Esophagus muscularis mucosa (tissue), 4 donors: Measurements from ENCODE around the gene NEK8. TPM values are rescaled to one million over a fixed set of nuclear protein-coding genes. Genes with fewer than 3 reads are reported as not detected.

Experiments
- DNase-seq: peaks from one replicate; pipeline ENCODE4 v3.0.0-alpha.2; 2017; ENCODE audit errors: extremely low spot score
- H3K27ac ChIP-seq, 4 donors: fragments of 200-600 bp; sonication (generic); replicated peaks in 1 of 4; 1 replicate in 3 of 4; 2 replicates in 1 of 4; pipeline ENCODE4 v1.5.1; 2016 to 2019; ENCODE audit warnings: mild to moderate bottlenecking in 1 of 4
- H3K27me3 ChIP-seq, 4 donors: fragments of 200-600 bp; sonication (generic); one replicate each; pipeline versions ENCODE4 v1.5.1 to v1.6.0; 2016 to 2019
- H3K36me3 ChIP-seq, 4 donors: fragments of 200-600 bp; sonication (generic); one replicate each; pipeline ENCODE4 v1.5.1; 2016 to 2019
- H3K4me1 ChIP-seq, 4 donors: fragments of 200-600 bp; sonication (generic); one replicate each; pipeline ENCODE4 v1.5.1; 2016 to 2019
- H3K4me3 ChIP-seq, 4 donors: fragments of 200-600 bp; sonication (generic); 1 replicate in 2 of 4; 2 replicates in 2 of 4; pipeline ENCODE4 v1.5.1; 2016 to 2019; ENCODE audit warnings: mild to moderate bottlenecking in 4 of 4, moderate library complexity in 1 of 4
- H3K9me3 ChIP-seq, 4 donors: fragments of 200-600 bp; sonication (generic); 1 replicate in 3 of 4; 2 replicates in 1 of 4; pipeline ENCODE4 v1.5.1; 2016 to 2019
- EP300 ChIP-seq: sonication (generic); formaldehyde crosslinking; IDR thresholded peaks from one replicate; pipeline ENCODE4 v1.6.1; 2017; ENCODE audit warnings: antibody characterized with exemption
- POLR2A ChIP-seq: fragments of 450-650 bp; IDR thresholded peaks from one replicate; pipeline ENCODE4 v1.6.1; 2017; ENCODE audit warnings: antibody characterized with exemption, moderate library complexity, mild to moderate bottlenecking, low read depth
- POLR2AphosphoS5 ChIP-seq, 2 donors: sonication (generic); formaldehyde crosslinking; IDR thresholded peaks; one replicate each; pipeline ENCODE4 v1.6.1; 2017; ENCODE audit warnings: antibody characterized with exemption in 2 of 2
- WGBS: methylation state at CpG from one replicate; pipeline ENCODE4 v1.1.5; 2018; 5-methylcytosine and 5-hydroxymethylcytosine counted together
- intact Hi-C: fragments of 100-400 bp; cut with DNase I; formaldehyde crosslinking; loops from one replicate; pipeline ENCODE4 v1.15.1; 2023
- total RNA-seq, 4 donors: library from RNA; depleted of rRNA; stranded (reverse); fragments of >200 nt; gene quantifications; one replicate each; pipeline versions ENCODE4 v1.1.0 to v1.2.1, GENCODE V29; 2016
- TF ChIP-seq, protein P1 (sequence below), 3 experiments: fragments of 200-600 bp in 2 of 3; fragments of 450-650 bp in 1 of 3; sonication (generic) in 2 of 3; IDR thresholded peaks; one replicate each; pipeline ENCODE4 v1.5.1; 2017 to 2019; ENCODE audit warnings: antibody characterized with exemption in 3 of 3, mild to moderate bottlenecking in 2 of 3, moderate library complexity in 1 of 3

NEK8 gene
- total RNA-seq, 4 donors from 2014 or later: 0.83 to 2.1 (median 1.6) TPM

- 40% methylated on average over 24 of the region's 34 CpGs for WGBS
- Histone ChIP-seq H3K4me1 (peaks cover 30 to 53% (median 43%) of the 10 kb centered on the region in 4 donors), H3K27me3 (no peaks in the 10 kb centered on the region), H3K9me3 (no peaks in the 10 kb centered on the region), H3K27ac (peak overlapping the region; percentile 91 to 96 (median 93)), H3K4me3 (peak overlapping the region; percentile 65 to 79 (median 72)), H3K36me3 (peaks cover 5 to 33% (median 21%) of the 10 kb centered on the region in 4 donors)
- intact Hi-C loops: no loop called here
- TF ChIP-seq, protein P1, sequence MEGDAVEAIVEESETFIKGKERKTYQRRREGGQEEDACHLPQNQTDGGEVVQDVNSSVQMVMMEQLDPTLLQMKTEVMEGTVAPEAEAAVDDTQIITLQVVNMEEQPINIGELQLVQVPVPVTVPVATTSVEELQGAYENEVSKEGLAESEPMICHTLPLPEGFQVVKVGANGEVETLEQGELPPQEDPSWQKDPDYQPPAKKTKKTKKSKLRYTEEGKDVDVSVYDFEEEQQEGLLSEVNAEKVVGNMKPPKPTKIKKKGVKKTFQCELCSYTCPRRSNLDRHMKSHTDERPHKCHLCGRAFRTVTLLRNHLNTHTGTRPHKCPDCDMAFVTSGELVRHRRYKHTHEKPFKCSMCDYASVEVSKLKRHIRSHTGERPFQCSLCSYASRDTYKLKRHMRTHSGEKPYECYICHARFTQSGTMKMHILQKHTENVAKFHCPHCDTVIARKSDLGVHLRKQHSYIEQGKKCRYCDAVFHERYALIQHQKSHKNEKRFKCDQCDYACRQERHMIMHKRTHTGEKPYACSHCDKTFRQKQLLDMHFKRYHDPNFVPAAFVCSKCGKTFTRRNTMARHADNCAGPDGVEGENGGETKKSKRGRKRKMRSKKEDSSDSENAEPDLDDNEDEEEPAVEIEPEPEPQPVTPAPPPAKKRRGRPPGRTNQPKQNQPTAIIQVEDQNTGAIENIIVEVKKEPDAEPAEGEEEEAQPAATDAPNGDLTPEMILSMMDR (IDR thresholded peaks at IDR 0.05): no peak
- DNase-seq: no peak
Measured at GRCh38 chr17:28712032-28712704, 16.4 kb upstream of the NEK8 start.

- H3K27ac ChIP-seq: peak overlapping the region in 2 of 4 donors; percentile 92 to 94
- WGBS: 77% methylated on average over 7 of the region's 7 CpGs
- no peak for DNase-seq
- H3K27me3 ChIP-seq: no peaks in the 10 kb centered on the region
- no peaks in the 10 kb centered on the region for H3K9me3 ChIP-seq
- peaks cover 5 to 33% (median 21%) of the 10 kb centered on the region in 4 donors for H3K36me3 ChIP-seq
- H3K4me3 ChIP-seq: no peak overlapping the region
- TF ChIP-seq EP300 (no peak), POLR2A (no peak), POLR2AphosphoS5 (IDR thresholded peaks at IDR 0.05) (no peak)
- H3K4me1 ChIP-seq: peaks cover 30 to 54% (median 46%) of the 10 kb centered on the region in 4 donors
- intact Hi-C loops: no loop called here
Measured at GRCh38 chr17:28712705-28713415, 15.7 kb upstream of the NEK8 start.

DNA sequence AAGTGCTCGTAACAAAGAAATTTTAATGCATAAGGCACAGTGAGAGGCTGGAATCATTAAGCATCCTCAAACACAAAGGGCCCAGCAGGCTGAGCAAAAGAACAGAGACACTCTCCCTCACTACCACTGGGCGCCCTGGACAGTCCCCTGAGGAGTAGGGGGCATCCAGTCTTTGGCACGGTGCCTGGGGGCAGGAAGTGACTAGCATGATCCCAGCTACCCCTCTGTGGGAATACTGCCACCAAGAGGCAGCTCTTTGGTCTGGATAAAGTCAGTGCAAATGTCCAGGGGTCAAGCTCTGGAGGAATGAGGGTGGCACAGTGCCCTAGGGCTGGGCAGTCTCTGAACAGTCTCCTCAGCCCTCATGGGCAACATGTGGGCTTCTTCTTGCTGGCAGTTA lies 14.3 kb upstream of the NEK8 start:
- Histone ChIP-seq H3K27ac (no peak overlapping the region), H3K4me1 (peaks cover 42 to 68% (median 60%) of the 10 kb centered on the region in 4 donors), H3K4me3 (no peak overlapping the region), H3K27me3 (no peaks in the 10 kb centered on the region), H3K36me3 (peaks cover 5 to 33% (median 21%) of the 10 kb centered on the region in 4 donors), H3K9me3 (no peaks in the 10 kb centered on the region)
- DNase-seq: no peak
- intact Hi-C loops: no loop called here
- TF ChIP-seq, protein P1 (IDR thresholded peaks at IDR 0.05): no peak
- TF ChIP-seq EP300 (no peak), POLR2A (no peak), POLR2AphosphoS5 (IDR thresholded peaks at IDR 0.05) (no peak)
- 80% methylated on average over 2 of the region's 3 CpGs for WGBS

DNA sequence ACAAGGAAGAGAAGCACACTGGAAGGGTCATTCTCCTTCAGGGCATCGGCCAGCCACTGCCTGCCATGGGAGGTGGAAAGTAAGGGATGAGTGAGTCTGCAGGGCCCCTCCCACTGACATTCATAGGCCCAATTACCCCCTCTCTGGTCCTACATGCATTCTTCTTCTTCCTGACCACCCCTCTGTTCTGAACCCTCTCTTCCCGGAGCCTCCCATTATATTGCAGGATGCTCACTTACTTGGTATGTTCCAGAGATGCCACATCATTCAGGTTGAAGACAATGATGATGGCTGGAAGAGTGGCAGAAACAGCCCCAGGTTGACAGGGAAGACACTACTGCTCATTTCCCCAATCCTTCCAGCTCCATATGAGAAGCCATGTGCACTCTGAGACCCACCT lies 13.4 kb upstream of the NEK8 start:
- TF ChIP-seq POLR2AphosphoS5 (IDR thresholded peaks at IDR 0.05): no peak
- Histone ChIP-seq H3K27ac (no peak overlapping the region), H3K9me3 (no peaks in the 10 kb centered on the region), H3K4me3 (no peak overlapping the region), H3K27me3 (no peaks in the 10 kb centered on the region), H3K4me1 (peaks cover 40 to 62% (median 56%) of the 10 kb centered on the region in 4 donors), H3K36me3 (peaks cover 5 to 33% (median 21%) of the 10 kb centered on the region in 4 donors)
- no peak for DNase-seq
- intact Hi-C loops: no loop called here
- WGBS: 100% methylated on average over 2 of the region's 2 CpGs

GRCh38 chr17:28716740-28717577 lies 11.6 kb upstream of the NEK8 start:
- intact Hi-C loops: no loop called here
- peak overlapping the region; percentile 68 to 83 (median 76) for H3K4me3 ChIP-seq
- TF ChIP-seq POLR2A (no peak), POLR2AphosphoS5 (IDR thresholded peaks at IDR 0.05) (no peak), EP300 (no peak)
- TF ChIP-seq, protein P1 (IDR thresholded peaks at IDR 0.05): no peak
- H3K9me3 ChIP-seq: no peaks in the 10 kb centered on the region
- H3K4me1 ChIP-seq: peaks cover 48 to 65% (median 60%) of the 10 kb centered on the region in 4 donors
- H3K27me3 ChIP-seq: no peaks in the 10 kb centered on the region
- H3K36me3 ChIP-seq: peaks cover 12 to 46% (median 31%) of the 10 kb centered on the region in 4 donors
- 10% methylated on average over 13 of the region's 63 CpGs for WGBS
- peak overlapping the region; percentile 88 to 97 (median 90) for H3K27ac ChIP-seq
- no peak for DNase-seq
